SK-N-SH (cell line): ENCODE data around the gene PATE1.

Experiments used
- CTCF ChIP-seq: fragments of 200-600 bp; sonication (generic); IDR thresholded peaks from 2 replicates; pipeline ENCODE4 v1.6.1; 2017; ENCODE audit warnings: antibody characterized with exemption, mild to moderate bottlenecking, moderate library complexity
- JUND ChIP-seq: IDR thresholded peaks from 2 replicates; pipeline ENCODE4 v1.4.0; 2012
- NFIC ChIP-seq: IDR thresholded peaks from 2 replicates; pipeline ENCODE4 v1.4.0; 2012; ENCODE audit warnings: borderline replicate concordance
- TF ChIP-seq, protein P1 (sequence below): IDR thresholded peaks from 2 replicates; pipeline ENCODE4 v1.4.0; 2012; ENCODE audit warnings: low read depth, borderline replicate concordance
- TF ChIP-seq, protein P2 (sequence below): IDR thresholded peaks from 2 replicates; pipeline ENCODE4 v1.4.0; 2012; ENCODE audit warnings: low read depth

GRCh38 chr11:125701018-125701610 is 45.0 kb upstream of the PATE1 start:
- TF ChIP-seq, protein P1, sequence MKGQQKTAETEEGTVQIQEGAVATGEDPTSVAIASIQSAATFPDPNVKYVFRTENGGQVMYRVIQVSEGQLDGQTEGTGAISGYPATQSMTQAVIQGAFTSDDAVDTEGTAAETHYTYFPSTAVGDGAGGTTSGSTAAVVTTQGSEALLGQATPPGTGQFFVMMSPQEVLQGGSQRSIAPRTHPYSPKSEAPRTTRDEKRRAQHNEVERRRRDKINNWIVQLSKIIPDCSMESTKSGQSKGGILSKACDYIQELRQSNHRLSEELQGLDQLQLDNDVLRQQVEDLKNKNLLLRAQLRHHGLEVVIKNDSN, result no peak
- TF ChIP-seq JUND, result no peak
- TF ChIP-seq CTCF, result no peak
- TF ChIP-seq NFIC, result no peak
- TF ChIP-seq, protein P2, sequence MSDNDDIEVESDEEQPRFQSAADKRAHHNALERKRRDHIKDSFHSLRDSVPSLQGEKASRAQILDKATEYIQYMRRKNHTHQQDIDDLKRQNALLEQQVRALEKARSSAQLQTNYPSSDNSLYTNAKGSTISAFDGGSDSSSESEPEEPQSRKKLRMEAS, result no peak
